GM10847 (cell line): ENCODE data around the gene MTA1.

Experiments used
- POLR2A ChIP-seq: IDR thresholded peaks from 2 replicates; pipeline ENCODE4 v1.6.1; 2011; ENCODE audit not compliant: insufficient read length; ENCODE audit errors: extremely low read depth

The MTA1 gene

GRCh38 chr14:105392131-105393090 lies 27.2 kb upstream of the MTA1 start:
- no peak for TF ChIP-seq POLR2A

DNA sequence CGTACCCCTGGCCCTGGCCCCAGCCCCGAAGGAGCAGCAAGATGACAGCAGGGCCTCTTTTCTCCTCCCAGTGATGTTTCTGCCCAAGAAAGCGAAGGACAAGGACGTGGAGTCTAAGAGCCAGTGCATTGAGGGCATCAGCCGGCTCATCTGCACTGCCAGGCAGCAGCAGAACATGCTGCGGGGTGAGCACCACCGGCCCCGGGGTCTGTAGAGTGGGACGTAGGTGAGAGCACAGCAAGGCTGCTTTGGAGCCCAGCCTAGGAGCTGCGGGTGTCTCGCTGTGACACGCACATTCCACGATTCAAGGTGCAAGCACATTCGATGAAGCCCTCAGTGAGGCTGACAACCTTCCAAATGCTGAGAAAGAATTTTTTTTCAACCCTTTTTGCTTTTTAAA lies 26.5 kb upstream of the MTA1 start:
- TF ChIP-seq POLR2A = no peak

GRCh38 chr14:105394714-105395537 lies 24.7 kb upstream of the MTA1 start:
- no peak for TF ChIP-seq POLR2A

- TF ChIP-seq POLR2A = no peak
These were observed 24.1 kb upstream of the MTA1 start for GRCh38 chr14:105395538-105395854.

DNA sequence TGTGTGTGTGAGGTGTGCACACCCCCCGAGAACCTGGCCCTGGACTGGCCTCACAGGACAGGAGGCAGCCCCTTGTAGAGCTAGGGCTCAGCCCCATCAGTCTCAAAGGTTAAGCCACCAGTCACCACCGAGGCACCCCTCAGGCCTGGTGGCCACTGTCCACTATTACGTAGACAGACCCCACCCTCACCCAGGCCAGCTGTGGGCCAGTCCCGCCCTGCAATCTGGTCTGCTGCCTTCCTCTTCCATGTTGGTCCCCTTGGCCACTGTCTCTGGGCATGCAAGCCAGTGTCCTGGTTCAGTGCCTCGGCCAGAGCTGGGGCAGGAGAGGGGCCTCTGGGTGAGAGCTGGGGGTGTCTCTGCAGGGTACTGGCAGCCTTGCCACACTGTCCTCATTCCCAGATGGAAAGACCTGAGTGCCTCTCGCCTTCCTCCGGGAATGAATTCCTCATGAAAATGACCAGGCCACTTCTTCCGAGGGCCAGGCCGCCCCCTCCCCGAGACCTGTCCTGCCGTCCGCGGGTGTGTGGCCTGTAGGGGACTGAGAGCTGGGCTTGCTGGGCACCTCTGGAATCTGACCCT lies 22.2 kb upstream of the MTA1 start:
- TF ChIP-seq POLR2A = no peak

GRCh38 chr14:105398044-105398725 lies 21.4 kb upstream of the MTA1 start, which contains the start of gene TEX22:
TEX22 (plus strand) TSS chr14:105398538; CDS start chr14:105399341, 803 bp downstream.
- TF ChIP-seq POLR2A = peak; percentile 63

DNA sequence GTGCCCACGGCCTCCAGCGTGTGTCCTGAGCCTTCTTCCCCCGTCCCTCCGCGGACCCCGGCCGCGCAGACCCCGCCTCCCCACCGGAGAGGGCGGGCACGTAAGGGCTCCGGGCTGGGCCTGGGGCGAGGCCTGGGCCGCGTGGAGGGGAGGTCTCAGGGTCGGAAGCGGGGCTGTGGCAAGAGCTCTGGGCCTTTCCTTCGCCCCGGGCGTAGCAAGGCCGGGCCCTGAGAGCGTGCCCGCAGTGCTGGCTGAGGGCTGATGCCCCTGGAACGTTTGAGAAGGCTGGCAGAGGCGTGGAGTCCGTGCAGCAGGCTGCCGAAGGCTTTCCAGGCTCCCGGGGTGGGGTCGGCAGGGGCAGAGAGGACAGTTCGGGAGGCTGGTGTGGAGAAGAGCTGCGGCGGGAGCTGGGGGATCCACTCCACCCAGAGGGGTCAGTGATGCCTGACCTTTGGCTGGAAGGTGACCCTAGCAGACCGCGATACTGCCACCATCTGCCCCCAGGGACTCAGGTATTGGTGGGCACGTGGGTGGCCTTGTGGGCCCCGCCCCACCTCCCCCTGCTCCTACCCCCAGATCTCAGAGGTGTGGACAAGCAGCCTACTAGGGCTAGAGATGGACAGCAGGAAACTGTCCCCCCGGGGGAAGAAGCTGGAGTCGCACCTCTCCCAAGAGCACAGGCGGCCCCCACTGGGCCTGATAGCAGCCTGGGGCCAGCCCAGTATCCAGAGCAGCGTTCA lies 20.7 kb upstream of the MTA1 start:
- TF ChIP-seq POLR2A = no peak

DNA sequence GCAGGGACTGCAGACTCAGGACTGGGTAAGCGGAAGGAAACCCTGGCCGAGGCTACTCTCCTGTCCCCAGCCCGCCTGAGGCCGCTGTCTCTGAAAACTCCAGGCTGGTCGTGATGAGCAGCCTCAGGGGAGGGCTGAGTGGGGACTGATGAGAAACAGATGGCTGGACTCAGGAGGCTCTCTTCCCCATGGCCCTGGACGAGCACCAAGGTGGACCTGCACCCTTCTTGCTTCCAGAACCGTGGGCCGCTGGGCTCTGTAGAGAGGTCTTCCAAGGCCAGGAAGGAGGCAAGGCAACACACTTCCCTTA lies 20.2 kb upstream of the MTA1 start:
- no peak for TF ChIP-seq POLR2A

- no peak for TF ChIP-seq POLR2A
These were observed 19.6 kb upstream of the MTA1 start for GRCh38 chr14:105400016-105400415.

DNA sequence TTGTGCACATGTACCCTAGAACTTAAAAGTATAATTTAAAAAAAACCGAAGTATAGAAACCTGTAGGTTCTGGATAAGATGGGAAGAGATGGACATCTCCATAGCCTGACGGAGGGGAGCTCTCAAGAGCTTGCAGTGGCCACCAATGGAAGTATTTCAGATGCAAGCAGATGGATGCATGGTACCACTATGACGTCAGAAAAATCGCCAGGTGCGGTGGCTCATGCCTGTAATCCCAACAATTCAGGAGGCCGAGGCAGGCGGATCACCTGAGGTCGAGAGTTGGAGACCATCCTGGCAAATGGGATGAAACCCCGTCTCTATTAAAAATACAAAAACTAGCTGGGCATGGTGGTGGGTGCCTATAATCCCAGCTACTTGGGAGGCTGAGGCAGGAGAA lies 17.9 kb upstream of the MTA1 start:
- no peak for TF ChIP-seq POLR2A

DNA sequence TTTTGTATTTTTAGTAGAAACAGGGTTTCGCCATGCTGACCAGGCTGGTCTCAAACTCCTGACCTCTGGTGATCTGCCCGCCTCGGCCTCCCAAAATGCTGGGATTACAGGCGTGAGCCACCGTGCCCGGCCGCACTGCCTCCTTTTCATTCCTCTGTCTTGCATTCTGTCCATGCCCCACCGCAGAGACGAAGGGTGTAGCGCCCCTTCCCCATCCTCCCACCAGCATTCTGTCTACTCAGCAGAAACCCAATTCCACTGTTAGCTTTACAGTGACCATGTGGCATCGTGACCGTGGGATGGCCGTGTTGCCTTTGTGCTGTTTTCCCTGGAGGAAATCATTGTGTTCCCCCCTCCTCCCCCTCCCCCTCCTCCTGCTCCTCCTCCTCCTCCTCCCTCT lies 11.0 kb upstream of the MTA1 start:
- no peak for TF ChIP-seq POLR2A

GRCh38 chr14:105409364-105409763 lies 10.3 kb upstream of the MTA1 start:
- TF ChIP-seq POLR2A = no peak

DNA sequence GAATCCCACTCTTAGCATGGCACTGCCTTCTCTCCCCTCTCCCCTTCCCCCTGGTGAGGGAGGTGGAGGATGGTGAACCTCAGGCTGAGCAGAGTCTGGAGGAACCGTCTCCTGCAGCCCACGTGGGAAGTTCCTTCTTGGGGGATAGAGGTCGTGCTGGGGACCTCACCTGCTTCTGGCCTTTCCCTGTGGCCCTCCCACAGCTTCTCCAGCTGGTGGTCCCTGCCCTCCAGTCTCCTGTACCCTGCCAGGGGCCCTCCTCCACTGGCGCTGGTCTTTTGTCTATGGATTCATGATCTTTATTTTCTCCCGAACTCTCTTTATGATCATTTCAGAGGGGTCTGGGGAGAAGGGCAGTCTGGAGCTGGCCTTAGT lies 9.0 kb upstream of the MTA1 start:
- TF ChIP-seq POLR2A = no peak

DNA sequence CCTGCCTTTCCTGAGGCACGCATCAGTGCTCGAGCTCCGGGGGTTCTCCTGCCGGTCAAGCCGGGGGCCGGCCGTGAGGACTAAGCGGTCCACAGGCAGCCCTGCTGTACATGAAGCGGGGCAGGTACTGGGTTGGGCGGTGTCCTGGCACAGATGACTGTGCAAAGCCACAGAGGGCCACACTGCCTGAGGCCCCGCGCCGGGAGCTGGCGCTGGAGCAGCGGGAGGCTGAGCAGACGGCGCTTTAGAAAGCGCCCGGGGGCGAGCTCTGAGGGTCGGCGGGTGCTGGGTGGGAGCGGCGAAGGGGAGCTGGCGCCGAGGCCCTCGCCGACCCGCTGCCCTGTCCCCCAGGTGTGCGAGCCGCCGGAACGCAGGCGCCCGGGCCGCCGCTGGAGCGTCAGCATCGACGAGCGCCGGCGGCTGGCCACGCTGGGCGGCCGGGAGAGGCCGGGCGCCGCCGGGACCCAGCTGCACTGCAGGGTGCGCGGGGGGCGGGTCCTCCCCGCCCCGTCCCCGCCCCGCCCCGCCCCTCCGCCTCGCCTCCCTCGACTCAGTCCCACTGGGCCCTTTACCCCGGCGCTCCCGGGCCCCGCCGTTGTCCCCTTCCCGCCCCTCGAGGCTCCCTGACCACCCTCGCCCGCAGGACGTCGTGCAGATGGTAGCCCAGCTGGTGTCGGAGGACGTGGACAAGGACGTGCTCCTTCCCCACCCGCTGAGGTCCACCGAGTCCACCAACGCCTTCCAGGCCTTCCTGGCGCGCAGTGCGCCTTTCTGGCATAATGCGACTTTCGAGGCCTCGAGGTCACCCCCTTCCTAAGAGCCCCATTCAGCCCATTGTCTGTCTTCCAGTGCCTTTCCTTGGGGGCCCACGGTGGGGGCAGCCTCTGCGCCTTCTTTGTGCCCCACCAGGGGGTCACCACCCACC lies 8.3 kb upstream of the MTA1 start:
- no peak for TF ChIP-seq POLR2A
